22Rv1 (cell line): ENCODE data around the gene TNFAIP3.

Source experiments
- H3K27ac ChIP-seq: fragments of 450-650 bp; 2 replicates; pipeline ENCODE4 v1.5.1; 2017
- ZFX ChIP-seq: fragments of 450-650 bp; IDR thresholded peaks from 2 replicates; pipeline ENCODE4 v1.6.1; 2017; ENCODE audit warnings: antibody characterized with exemption, borderline replicate concordance
- TF ChIP-seq, protein P1 (sequence below): fragments of 450-650 bp; IDR thresholded peaks from 2 replicates; pipeline ENCODE4 v1.5.1; 2017; ENCODE audit warnings: mild to moderate bottlenecking

TNFAIP3 gene

DNA sequence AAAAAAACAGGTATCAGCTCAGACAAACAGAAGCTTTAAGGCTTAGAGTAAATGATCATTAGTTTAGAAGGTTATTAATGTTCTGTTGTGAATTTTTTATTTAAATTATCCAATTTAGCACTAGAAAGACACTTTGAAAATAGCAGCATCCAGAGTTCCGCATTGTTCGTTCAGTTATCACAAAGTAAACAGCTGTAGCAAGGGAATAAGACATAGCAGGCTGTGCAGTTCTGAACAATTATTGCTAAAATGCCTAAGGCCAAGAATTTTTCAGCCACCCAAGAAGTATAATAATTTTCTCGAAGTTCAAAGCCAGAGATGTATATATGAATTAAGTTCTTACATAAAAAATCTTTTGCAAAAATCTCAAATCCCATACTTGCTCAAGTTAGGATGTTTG, 8.0 kb upstream of the TNFAIP3 start:
- no peak overlapping the region for H3K27ac ChIP-seq
- no peak for TF ChIP-seq ZFX
- TF ChIP-seq, protein P1, sequence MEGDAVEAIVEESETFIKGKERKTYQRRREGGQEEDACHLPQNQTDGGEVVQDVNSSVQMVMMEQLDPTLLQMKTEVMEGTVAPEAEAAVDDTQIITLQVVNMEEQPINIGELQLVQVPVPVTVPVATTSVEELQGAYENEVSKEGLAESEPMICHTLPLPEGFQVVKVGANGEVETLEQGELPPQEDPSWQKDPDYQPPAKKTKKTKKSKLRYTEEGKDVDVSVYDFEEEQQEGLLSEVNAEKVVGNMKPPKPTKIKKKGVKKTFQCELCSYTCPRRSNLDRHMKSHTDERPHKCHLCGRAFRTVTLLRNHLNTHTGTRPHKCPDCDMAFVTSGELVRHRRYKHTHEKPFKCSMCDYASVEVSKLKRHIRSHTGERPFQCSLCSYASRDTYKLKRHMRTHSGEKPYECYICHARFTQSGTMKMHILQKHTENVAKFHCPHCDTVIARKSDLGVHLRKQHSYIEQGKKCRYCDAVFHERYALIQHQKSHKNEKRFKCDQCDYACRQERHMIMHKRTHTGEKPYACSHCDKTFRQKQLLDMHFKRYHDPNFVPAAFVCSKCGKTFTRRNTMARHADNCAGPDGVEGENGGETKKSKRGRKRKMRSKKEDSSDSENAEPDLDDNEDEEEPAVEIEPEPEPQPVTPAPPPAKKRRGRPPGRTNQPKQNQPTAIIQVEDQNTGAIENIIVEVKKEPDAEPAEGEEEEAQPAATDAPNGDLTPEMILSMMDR, result no peak

DNA sequence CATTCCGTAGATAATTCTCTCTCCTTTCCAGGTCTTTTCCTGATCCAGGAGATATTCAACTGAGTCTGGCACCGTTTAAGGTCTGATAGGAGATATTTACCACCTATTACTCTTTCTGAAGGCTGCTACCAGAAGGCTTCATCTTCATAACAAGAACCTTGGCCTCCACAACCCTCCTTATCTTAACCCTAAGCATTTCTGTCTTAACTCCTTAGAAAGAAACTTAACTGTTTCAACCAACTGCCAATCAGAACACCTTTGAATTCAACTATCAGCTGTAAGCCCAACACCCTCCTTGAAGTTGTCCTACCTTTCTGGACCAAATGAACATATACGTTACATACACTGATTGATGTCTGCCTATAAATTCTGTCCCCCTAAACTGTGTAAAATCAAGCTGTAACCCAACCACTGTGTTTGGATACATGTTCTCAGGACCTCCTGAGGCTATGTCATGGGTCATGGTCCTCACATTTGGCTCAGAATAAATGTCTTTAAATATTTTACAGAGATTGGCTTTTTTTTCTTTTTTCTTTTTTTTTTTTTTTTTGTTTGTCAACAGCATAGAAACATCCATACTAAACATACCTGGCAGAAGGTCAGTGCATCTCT, 6.6 kb upstream of the TNFAIP3 start:
- TF ChIP-seq, protein P1, result no peak
- no peak for TF ChIP-seq ZFX
- no peak overlapping the region for H3K27ac ChIP-seq

GRCh38 chr6:137861550-137862337, 5.3 kb upstream of the TNFAIP3 start:
- no peak for TF ChIP-seq ZFX
- TF ChIP-seq, protein P1, result no peak
- H3K27ac ChIP-seq, result no peak overlapping the region

DNA sequence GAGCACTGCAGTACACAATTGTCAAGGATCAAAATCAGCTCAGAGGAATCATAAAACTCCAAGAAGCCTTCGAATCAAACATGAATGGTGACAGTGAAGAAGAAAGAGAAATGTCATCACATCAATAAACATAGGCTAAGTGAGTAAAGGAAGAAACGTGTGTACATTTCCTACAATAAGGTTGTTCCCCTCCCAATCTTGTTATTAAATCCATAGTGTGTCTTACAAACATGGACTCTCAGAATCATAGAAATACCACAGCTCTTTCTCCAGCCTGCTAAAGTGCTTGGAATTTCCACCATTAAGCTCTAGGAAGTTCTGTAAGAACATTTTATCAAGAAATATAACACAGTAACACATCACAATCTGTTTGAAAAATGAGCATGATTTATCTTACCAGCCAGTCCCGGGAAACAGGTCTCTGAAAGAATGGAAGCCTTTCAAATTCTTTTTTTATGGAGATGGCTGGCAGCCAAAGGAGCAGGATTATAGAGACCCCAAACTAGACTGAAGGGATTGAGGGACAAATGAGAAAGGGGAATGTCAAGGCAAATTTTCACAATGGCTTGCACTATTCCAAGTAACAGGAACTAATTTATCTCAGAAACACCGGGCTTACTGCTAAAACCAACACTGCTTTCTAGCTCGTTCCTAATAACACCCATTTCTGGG, 4.5 kb upstream of the TNFAIP3 start:
- no peak overlapping the region for H3K27ac ChIP-seq
- TF ChIP-seq, protein P1, result no peak
- TF ChIP-seq ZFX, result no peak

- H3K27ac ChIP-seq, result no peak overlapping the region
- TF ChIP-seq ZFX, result no peak
- TF ChIP-seq, protein P1, result no peak
These were observed 3.8 kb upstream of the TNFAIP3 start for GRCh38 chr6:137863091-137863797.

DNA sequence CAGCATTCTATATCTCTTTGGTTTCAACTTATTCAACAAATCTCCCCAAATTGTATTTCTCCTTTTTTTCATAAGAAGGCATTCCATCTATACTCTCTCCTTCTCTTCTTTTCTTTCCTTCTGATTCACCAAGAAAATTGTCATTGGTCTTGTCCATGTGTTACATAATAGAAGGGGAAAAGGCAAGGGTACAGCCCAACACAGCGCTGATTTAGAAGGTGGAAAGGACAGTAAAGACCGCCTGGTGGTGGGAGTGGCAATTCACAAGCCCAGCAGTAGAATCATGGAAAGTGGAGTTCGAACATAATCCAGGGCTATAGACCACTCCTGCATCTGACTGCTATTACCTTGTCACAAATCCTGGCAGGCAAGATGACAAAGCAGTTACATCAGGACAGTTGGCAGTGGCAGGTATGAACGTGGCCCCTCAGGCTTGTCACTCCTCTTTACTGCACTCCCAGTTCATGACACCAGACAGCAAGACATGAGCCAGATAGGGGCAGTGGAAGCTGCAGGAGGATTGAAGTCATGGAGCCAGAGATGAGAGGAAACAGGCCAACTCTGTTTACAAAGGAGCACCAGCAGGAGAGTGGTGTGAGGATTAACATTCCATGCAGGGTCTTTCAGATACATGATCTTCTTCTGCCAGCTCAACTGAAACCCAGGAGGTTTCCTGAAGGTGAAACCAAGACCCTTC, 2.1 kb upstream of the TNFAIP3 start:
- no peak overlapping the region for H3K27ac ChIP-seq
- no peak for TF ChIP-seq ZFX
- TF ChIP-seq, protein P1, result no peak
